ENCODE results near the gene CCDC157. TPM values are rescaled to one million over a fixed set of nuclear protein-coding genes. Genes with fewer than 3 reads are reported as not detected.

Gene CCDC157
- total RNA-seq, 1 donor: 2.9 TPM

- Histone ChIP-seq H3K79me2 (ENCODE audit: insufficient read depth, low read length) (peaks cover 50% of the 10 kb centered on the region), H3K27ac (ENCODE audit: low read depth, low read length) (no peak overlapping the region), H2AFZ (ENCODE audit: low read length) (no peak overlapping the region), H4K20me1 (ENCODE audit: insufficient read depth, low read length) (peaks cover 19% of the 10 kb centered on the region), H3K36me3 (ENCODE audit: insufficient read depth, low read length) (peaks cover 45% of the 10 kb centered on the region), H3K4me1 (ENCODE audit: insufficient read depth, low read length) (peaks cover 32% of the 10 kb centered on the region), H3K27me3 (ENCODE audit: insufficient read depth, low read length) (no peaks in the 10 kb centered on the region), H3K9me3 (ENCODE audit: low read depth, low read length) (no peaks in the 10 kb centered on the region), H3K4me2 (ENCODE audit: insufficient read depth, low read length) (no peak overlapping the region), H3K4me3 (ENCODE audit: insufficient read depth, low read length) (no peak overlapping the region)
- peak; percentile 69 for DNase-seq (ENCODE audit: insufficient read length, low spot score, missing footprints)
- no peak for TF ChIP-seq CTCF (IDR thresholded peaks at IDR 0.05; ENCODE audit: extremely low read depth, low read depth, low read length)
Observed at GRCh38 chr22:30404307-30404706, 47.5 kb downstream of the CCDC157 start.

- no peaks in the 10 kb centered on the region for H3K27me3 ChIP-seq (ENCODE audit: insufficient read depth, low read length)
Observed at GRCh38 chr22:30405731-30406130, 48.9 kb downstream of the CCDC157 start.

GRCh38 chr22:30406400-30406799, 49.6 kb downstream of the CCDC157 start:
- Histone ChIP-seq H3K4me1 (ENCODE audit: insufficient read depth, low read length) (peaks cover 33% of the 10 kb centered on the region), H3K27me3 (ENCODE audit: insufficient read depth, low read length) (no peaks in the 10 kb centered on the region), H3K27ac (ENCODE audit: low read depth, low read length) (peak overlapping the region; percentile 28), H3K79me2 (ENCODE audit: insufficient read depth, low read length) (peaks cover 39% of the 10 kb centered on the region), H3K4me2 (ENCODE audit: insufficient read depth, low read length) (no peak overlapping the region), H3K9me3 (ENCODE audit: low read depth, low read length) (no peaks in the 10 kb centered on the region), H3K4me3 (ENCODE audit: insufficient read depth, low read length) (no peak overlapping the region), H3K36me3 (ENCODE audit: insufficient read depth, low read length) (peaks cover 56% of the 10 kb centered on the region), H4K20me1 (ENCODE audit: insufficient read depth, low read length) (peaks cover 9% of the 10 kb centered on the region), H2AFZ (ENCODE audit: low read length) (no peak overlapping the region)
- no peak for TF ChIP-seq CTCF (IDR thresholded peaks at IDR 0.05; ENCODE audit: extremely low read depth, low read depth, low read length)
- DNase-seq (ENCODE audit: insufficient read length, low spot score, missing footprints): no peak

More at GRCh38 chr22:30405731-30406130, 48.9 kb downstream of the CCDC157 start:
- H2AFZ ChIP-seq (ENCODE audit: low read length): no peak overlapping the region
- no peak for TF ChIP-seq CTCF (IDR thresholded peaks at IDR 0.05; ENCODE audit: extremely low read depth, low read depth, low read length)
- H3K27ac ChIP-seq (ENCODE audit: low read depth, low read length): peak overlapping the region; percentile 28
- DNase-seq (ENCODE audit: insufficient read length, low spot score, missing footprints): no peak
- no peak overlapping the region for H3K4me3 ChIP-seq (ENCODE audit: insufficient read depth, low read length)
- H3K4me2 ChIP-seq (ENCODE audit: insufficient read depth, low read length): no peak overlapping the region
- H3K79me2 ChIP-seq (ENCODE audit: insufficient read depth, low read length): peaks cover 39% of the 10 kb centered on the region
- H3K4me1 ChIP-seq (ENCODE audit: insufficient read depth, low read length): peaks cover 33% of the 10 kb centered on the region
- H3K36me3 ChIP-seq (ENCODE audit: insufficient read depth, low read length): peaks cover 49% of the 10 kb centered on the region
- peaks cover 9% of the 10 kb centered on the region for H4K20me1 ChIP-seq (ENCODE audit: insufficient read depth, low read length)
- no peaks in the 10 kb centered on the region for H3K9me3 ChIP-seq (ENCODE audit: low read depth, low read length)

GRCh38 chr22:30408388-30409102, 51.7 kb downstream of the CCDC157 start:
- Histone ChIP-seq H3K27me3 (ENCODE audit: insufficient read depth, low read length) (no peaks in the 10 kb centered on the region), H3K4me2 (ENCODE audit: insufficient read depth, low read length) (peak overlapping the region; percentile 8), H2AFZ (ENCODE audit: low read length) (no peak overlapping the region), H4K20me1 (ENCODE audit: insufficient read depth, low read length) (no peaks in the 10 kb centered on the region), H3K4me3 (ENCODE audit: insufficient read depth, low read length) (no peak overlapping the region), H3K79me2 (ENCODE audit: insufficient read depth, low read length) (peaks cover 22% of the 10 kb centered on the region), H3K4me1 (ENCODE audit: insufficient read depth, low read length) (peaks cover 24% of the 10 kb centered on the region), H3K36me3 (ENCODE audit: insufficient read depth, low read length) (peaks cover 69% of the 10 kb centered on the region), H3K27ac (ENCODE audit: low read depth, low read length) (peak overlapping the region; percentile 62), H3K9me3 (ENCODE audit: low read depth, low read length) (no peaks in the 10 kb centered on the region)
- TF ChIP-seq CTCF (IDR thresholded peaks at IDR 0.05; ENCODE audit: extremely low read depth, low read depth, low read length): no peak
- peak; percentile 81 for DNase-seq (ENCODE audit: insufficient read length, low spot score, missing footprints)
